Activated T-helper 1 cell treated with anti-CD3 and anti-CD28 coated beads, Interleukin-2, amount 50 U/mL, for 16 hours (primary cell): Measurements from ENCODE around the gene ZBTB17.

Experiments
- DNase-seq, 2 donors: peaks; one replicate each; pipeline ENCODE4 v3.0.0-alpha.2; 2020; ENCODE audit warnings: low read depth in 1 of 2, low spot score in 1 of 2

Gene ZBTB17

DNA sequence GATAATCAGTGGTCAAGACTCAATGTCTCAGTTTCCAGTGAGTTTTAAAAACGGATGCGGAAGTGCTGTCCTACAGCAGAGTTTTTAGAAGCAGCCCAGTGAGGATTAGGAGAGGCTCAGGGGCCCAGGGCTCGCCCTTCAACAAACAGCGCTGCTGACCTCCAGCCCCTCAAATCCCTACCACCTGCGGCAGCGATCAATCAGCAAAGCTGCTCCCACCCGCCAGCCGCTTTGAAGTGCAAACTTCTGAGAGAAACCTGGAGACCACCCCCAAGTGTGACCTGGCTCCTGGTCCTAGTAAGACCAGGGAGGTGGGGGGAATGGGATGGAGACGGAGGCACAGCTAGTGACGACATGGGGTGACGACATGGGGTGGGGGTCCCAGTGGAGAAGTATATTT lies 14.4 kb downstream of the ZBTB17 start:
- no peak for DNase-seq

DNA sequence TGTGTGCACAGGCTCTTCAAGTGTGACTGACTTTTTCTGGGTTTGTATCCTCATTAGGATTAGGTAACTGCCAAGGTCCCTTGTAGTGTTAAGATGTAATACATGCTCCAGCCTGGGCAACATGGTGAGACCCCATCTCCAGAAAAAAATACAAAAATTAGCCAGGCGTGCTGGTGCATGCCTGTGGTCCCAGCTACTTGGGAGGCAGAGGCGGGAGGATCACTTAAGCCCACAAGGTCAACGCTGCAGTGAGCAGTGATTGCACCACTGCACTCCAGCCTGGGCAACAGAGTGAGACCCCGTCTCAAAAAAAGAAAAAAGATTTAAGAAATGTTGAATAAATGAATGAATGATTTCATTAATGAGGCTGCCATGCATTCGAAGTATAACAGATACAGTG lies 15.1 kb downstream of the ZBTB17 start:
- no peak for DNase-seq

GRCh38 chr1:15959827-15960446 lies 16.0 kb downstream of the ZBTB17 start:
- no peak for DNase-seq

- DNase-seq, result no peak
Observed at GRCh38 chr1:15959424-15959823, 16.5 kb downstream of the ZBTB17 start.

- no peak for DNase-seq
Observed at GRCh38 chr1:15958793-15959192, 17.1 kb downstream of the ZBTB17 start.

- DNase-seq, result no peak
Observed at GRCh38 chr1:15958111-15958510, 17.8 kb downstream of the ZBTB17 start.

DNA sequence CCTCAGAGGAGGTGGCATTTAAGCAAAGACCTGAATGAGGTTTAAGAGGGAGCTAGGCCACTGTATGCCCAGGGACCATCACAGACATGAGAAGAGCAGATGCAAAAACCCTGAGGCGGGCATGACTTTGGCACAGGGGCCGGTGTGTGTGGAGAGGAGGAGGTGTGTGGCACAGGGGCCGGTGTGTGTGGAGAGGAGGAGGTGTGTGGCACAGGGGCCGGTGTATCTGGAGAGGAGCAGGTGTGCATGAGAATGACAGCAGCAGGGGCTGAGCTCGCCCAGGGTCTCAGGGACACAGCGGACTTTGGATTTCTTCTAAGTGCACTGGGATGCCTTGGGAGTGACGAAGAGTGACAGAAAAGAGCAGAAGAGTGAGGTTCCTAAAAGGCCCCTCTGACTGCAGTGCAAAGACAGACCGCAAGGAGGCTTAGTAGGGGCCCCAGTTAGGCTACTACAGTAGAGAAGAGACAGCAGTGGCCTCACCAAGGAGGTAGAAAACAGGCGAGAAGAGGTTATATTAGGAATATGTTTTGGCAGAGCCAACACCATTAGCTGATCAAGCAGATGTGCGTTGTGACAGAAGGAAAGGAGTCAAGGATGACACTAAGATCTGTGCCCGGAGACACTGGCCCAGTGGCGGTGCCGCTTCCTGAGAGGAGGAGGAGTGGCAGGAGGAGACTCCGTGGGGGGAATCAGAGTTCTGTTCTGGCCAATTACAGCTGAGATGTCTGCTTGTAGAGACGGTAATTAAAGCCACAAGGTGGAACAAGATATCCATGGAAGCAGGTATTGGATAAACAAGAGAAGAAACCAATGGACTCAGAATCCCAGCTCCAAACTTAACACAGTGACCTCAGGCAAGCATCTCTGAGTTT lies 18.4 kb downstream of the ZBTB17 start:
- no peak for DNase-seq

DNA sequence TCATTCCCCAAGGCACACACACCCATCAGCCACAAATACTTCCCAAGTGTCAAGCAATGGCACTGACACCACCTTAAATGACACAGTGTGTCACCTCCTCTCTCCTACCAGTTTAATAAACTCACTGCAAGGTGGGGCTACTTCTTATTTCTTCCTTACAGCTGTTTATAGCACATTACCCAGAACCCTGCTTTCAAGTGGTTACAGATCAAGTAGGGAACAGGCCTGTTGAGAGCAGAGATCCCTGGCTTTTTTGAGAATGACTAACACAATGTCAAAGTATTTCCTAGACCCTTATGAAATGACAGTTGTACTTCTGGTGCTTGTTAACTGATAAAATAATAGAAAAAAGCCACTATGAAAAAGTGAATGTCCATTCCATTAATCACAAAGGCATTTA lies 19.8 kb downstream of the ZBTB17 start:
- no peak for DNase-seq

- DNase-seq, result no peak
Observed at GRCh38 chr1:15955552-15955951, 20.3 kb downstream of the ZBTB17 start.

GRCh38 chr1:15954316-15954715 lies 21.6 kb downstream of the ZBTB17 start:
- DNase-seq, result no peak

- no peak for DNase-seq
Observed at GRCh38 chr1:15953791-15954241, 22.1 kb downstream of the ZBTB17 start.

DNA sequence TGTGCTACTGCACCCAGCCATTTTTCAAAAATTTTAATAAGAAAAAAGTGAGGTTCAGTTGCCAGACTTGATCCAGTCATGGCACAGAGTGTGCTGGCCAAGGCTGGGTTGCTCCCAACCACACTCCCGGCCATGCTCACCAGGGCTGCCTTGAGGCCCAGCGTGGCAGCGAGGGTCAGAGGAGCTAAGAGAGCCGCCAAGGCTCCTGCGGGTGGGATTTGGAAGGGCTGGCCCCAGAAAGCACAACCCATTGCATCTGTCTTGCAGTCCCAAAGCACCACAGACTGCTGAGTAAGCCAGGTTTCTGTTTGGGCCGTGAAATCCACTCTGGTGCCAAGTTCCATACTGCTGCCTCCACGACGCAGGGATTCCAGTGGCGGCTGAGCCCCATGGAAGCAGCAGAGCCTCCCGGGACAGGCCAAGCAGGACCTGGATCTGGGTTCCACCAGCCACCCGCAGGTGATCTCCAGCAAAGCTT lies 22.6 kb downstream of the ZBTB17 start:
- DNase-seq, result no peak

DNA sequence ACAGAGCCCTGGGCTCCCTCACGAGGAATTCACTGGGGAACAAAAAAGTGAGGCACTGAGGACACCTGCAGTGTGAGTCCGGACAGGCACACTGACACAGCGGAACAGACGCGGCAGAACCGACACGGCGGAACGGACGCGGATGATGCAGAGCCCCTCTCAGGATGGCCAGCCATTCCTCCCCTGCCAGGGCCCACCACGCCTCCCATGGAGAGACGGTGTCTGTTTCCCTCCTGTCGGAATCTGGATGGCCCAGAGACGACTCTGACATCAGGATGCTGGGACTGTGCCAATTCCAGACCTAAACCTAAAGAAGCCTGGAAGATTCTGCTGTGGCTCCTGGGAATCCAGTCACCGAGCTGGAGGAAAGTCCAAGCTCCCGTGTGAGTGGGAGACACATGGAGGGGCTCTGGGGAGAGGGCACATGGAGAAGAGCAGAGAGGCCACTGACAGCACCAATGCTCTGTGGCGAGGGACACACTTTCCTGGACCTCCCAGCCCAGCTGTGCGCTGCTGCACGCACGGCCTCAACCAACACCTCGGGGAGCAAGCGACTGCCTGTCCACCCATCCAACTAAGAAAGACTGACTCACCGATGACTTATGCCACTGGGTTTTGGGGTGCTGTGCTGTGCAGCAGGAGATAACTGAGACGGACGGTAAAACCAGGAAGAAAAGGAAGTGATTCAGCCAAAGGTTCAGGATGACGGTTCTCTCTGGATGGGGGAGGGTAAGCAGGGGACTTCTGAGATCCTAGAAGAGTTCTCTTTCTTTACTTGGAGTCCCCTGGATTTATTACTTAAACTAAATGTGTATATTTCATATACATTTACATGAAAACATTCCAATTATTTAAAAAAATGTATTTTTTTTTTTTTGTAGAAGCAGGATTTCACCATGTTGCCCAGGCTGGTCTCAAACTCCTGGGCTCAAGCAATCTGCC lies 23.3 kb downstream of the ZBTB17 start:
- DNase-seq, result no peak

DNA sequence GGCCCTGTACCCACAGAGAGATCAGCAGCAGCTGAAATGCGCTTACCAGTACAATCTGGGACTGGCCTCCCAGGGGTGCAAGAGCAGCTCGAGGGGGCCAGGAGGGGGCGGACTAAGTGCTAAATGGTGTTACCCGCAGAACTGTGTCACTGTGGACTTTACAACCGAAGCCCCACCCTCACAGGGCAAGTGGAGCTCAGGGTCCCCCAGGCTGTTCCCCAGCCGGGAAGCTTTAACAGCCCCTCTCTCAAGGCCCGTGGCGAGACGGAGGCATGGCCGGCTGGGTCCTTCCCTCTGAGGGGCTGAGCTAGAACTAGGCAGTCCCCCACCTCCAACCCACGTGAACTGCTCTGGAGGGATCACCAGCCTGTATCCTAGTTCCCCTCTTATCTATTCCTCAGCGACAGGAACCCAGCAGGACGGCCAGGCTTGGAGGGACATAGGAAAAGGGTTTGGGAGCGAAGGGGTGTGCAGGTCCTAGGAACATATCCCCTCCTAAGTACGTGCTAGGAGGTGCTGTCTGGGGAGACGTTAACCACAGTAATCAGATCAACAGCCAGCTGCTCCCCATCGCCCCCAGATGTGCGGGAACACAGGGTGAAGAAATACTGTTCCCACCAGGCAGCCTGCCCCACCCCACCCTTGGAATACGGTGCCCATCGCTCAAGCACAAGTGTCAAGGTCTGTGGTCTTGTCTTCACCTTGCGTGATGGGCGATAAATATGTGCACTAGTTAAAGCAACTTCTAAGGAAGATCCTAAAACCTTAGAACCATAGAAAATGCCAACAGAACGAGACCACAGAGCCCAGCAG lies 24.4 kb downstream of the ZBTB17 start:
- peak in 1 of 2 donors; percentile 35 for DNase-seq

DNA sequence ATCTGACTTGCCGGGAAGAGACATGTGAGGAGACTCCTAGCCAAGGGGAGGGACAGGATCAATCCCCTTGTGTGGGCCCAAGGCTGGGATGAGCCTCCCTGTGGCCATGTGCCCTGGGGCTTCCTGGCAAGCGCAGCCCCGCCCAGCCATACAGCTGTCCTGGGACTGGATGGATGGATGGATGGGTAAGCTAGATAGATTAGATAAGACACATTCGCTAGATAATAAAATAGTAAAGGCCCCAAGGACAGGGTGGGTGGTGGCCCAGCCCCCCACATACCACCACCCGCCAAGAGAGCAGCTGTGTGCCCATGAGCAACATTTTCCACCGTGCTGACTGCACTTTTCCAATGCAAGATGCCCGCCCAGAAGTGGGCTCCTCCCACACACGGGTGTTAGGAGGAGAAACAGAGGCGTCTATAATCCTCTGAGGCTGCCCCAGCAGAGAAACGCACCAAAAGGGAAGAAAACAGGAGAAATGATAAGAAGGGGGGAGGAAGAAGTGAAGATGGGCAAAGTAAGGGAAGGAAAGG lies 25.1 kb downstream of the ZBTB17 start:
- DNase-seq, result peak in 1 of 2 donors; percentile 64

DNA sequence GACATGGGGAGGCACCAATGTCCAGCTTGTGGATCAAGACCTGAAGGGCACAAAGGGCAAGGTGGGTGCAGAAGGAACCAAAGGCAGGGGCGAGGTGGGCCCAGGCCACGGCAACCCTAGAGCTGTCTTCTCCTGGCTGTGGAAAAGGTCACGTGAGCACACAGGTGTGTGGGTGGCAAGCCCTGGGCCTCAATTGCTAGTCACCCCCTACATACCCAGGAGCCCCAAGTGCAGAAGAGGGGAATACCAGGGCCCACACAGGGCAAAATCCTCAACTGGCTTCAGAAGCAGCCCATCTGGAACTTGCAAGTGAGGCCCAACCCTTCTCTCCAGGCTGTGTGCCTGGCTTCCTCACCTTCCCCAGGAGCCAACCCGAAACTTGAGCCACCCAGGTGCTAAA lies 25.6 kb downstream of the ZBTB17 start:
- DNase-seq, result peak in 1 of 2 donors; percentile 35

DNA sequence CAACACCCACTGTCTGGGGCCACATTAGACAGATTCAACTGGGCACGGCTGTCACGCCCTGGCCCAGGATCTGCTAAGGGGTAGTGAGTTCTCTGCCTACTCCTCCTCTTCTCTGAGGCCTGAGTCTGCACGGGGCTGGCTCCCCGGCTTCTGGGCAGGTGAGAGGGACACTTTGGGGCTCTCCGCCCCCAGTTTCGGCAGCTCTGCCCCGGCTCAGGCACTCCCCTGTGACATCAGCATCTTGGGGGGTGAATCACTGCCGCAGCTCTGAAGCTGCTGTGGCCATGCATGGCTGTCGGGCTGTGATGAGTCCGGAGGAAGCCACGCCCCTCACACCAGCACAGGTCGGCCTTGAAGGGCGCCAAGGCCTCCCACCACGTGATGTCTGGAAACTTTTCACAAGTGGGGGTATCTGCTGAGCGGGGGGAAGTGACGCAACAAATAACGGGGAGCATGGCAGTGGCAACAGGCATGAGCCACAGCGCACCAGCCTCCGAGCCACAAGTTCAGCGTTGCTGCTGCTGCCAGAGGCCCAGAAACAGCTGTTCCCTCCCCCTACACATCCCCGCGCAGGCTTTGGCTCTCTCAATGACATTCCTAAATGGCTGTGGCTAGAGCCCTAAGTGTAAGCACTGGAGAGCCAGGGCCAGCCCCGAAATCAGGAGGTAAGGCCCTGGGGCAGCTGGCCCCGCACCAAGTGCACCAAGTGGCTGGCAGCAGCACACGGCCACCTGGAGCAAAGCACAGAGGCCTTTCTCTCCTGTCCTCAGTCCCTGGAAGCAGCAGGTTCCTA lies 26.3 kb downstream of the ZBTB17 start:
- peak; percentile 71 to 85 for DNase-seq

GRCh38 chr1:15948595-15949452 lies 27.1 kb downstream of the ZBTB17 start:
- no peak for DNase-seq
